ENCODE measurements around the gene TMEM92.

The TMEM92 gene

DNA sequence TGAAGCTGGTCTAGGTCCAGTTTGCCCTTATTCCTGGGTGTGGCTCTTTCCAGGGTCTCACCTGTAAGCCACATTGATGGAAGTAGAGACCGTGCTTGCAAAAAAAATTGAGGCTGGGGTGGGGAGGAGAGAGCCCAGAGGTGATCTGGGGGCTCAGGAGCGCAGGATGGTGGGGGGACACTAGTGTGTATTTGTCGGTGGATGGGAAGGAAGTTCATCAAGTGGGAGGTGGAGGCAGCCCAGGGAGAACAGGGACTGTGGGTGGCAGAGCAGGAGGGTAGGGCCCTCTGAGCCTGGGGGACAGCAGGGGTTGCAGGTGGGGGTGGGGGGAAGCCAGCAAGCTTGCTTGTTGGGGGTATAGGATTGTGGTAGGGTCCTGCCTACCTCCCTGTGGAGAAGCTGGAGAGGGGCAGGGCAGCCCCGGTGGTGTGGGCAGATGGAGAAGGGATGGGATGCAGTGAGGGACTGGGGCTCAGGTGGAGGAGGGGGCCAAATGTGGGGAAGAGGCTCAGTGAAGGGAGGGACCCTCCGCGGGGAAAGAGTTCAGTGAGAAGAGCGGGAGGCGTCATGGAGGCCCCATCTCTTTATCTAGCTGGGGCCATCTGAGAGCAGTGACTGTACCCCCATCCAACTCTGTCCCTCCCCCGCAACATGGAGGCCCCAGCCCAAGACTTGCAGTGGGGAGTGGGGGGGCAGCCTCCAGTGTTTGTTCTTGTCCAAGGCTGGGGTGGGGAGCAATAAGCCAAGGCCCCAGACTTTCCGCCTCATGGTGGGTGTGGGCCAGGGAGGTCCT is 17.2 kb upstream of the TMEM92 start:
- Histone ChIP-seq H3K27me3 (ENCODE audit: low read depth, low read length) (no peaks in the 10 kb centered on the region; the same call in 1 of the 2 replicates), H3K4me3 (ENCODE audit: low read length) (no peak overlapping the region), H3K4me2 (ENCODE audit: low read length) (no peak overlapping the region), H3K4me1 (ENCODE audit: low read length) (no peaks in the 10 kb centered on the region), H3K27ac (ENCODE audit: low read length) (no peak overlapping the region), H3K9me3 (ENCODE audit: insufficient read depth, low read length) (no peaks in the 10 kb centered on the region), H3K79me2 (ENCODE audit: low read length) (no peaks in the 10 kb centered on the region), H2AFZ (ENCODE audit: low read depth, low read length) (no peak overlapping the region), H3K36me3 (replicated peaks; ENCODE audit: low read depth, low read length) (no peaks in the 10 kb centered on the region), H4K20me1 (ENCODE audit: insufficient read depth, low read length) (no peaks in the 10 kb centered on the region), H3K9ac (ENCODE audit: low read length) (no peak overlapping the region)
- TF ChIP-seq, protein P1, sequence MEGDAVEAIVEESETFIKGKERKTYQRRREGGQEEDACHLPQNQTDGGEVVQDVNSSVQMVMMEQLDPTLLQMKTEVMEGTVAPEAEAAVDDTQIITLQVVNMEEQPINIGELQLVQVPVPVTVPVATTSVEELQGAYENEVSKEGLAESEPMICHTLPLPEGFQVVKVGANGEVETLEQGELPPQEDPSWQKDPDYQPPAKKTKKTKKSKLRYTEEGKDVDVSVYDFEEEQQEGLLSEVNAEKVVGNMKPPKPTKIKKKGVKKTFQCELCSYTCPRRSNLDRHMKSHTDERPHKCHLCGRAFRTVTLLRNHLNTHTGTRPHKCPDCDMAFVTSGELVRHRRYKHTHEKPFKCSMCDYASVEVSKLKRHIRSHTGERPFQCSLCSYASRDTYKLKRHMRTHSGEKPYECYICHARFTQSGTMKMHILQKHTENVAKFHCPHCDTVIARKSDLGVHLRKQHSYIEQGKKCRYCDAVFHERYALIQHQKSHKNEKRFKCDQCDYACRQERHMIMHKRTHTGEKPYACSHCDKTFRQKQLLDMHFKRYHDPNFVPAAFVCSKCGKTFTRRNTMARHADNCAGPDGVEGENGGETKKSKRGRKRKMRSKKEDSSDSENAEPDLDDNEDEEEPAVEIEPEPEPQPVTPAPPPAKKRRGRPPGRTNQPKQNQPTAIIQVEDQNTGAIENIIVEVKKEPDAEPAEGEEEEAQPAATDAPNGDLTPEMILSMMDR (IDR thresholded peaks at IDR 0.05; ENCODE audit: low read depth, low read length): no peak
- TF ChIP-seq EZH2phosphoT487 (IDR thresholded peaks at IDR 0.05; ENCODE audit: low read depth): no peak

DNA sequence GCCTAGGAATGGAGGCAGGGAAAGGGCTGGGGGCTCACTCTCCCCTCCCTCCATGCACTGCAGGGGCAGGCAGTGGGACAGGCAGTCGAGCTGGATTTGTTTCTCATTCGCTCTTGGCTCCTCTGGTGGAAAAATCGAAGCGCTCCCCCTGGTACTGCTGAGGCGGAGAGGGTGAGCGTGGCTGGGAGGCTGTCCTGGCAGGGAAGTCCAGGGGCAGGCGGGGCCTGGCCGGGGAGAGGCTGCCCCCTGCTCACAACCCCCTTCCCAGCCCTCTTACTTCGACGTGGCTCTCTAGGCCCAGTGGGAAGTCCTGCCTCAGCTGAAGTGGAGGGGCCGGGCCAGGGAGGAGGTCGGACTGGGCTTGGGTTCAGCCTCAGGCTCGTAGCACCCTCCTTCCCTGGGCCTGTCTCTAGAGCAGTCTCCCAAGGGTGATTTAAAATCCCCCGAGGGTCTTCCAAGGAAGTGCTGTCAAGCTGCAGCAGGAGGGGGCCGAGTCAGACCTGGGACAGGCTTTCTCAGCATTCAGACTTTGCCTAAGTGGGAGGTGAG is 16.5 kb upstream of the TMEM92 start:
- Histone ChIP-seq H3K36me3 (replicated peaks; ENCODE audit: low read depth, low read length) (no peaks in the 10 kb centered on the region), H3K9me3 (ENCODE audit: insufficient read depth, low read length) (no peaks in the 10 kb centered on the region), H3K4me1 (ENCODE audit: low read length) (no peaks in the 10 kb centered on the region), H3K4me3 (ENCODE audit: low read length) (no peak overlapping the region), H3K79me2 (ENCODE audit: low read length) (no peaks in the 10 kb centered on the region), H3K9ac (ENCODE audit: low read length) (no peak overlapping the region), H3K4me2 (ENCODE audit: low read length) (no peak overlapping the region), H3K27me3 (ENCODE audit: low read depth, low read length) (no peaks in the 10 kb centered on the region; the same call in 1 of the 2 replicates), H4K20me1 (ENCODE audit: insufficient read depth, low read length) (no peaks in the 10 kb centered on the region), H3K27ac (ENCODE audit: low read length) (no peak overlapping the region), H2AFZ (ENCODE audit: low read depth, low read length) (no peak overlapping the region)
- TF ChIP-seq EZH2phosphoT487 (IDR thresholded peaks at IDR 0.05; ENCODE audit: low read depth): no peak
- TF ChIP-seq, protein P1 (IDR thresholded peaks at IDR 0.05; ENCODE audit: low read depth, low read length): no peak

- Histone ChIP-seq H3K36me3 (replicated peaks; ENCODE audit: low read depth, low read length) (no peaks in the 10 kb centered on the region), H3K4me3 (ENCODE audit: low read length) (no peak overlapping the region), H2AFZ (ENCODE audit: low read depth, low read length) (no peak overlapping the region), H3K4me2 (ENCODE audit: low read length) (no peak overlapping the region), H3K9me3 (ENCODE audit: insufficient read depth, low read length) (no peaks in the 10 kb centered on the region), H3K79me2 (ENCODE audit: low read length) (no peaks in the 10 kb centered on the region), H3K27me3 (ENCODE audit: low read depth, low read length) (no peaks in the 10 kb centered on the region; the same call in none of the 2 replicates), H3K9ac (ENCODE audit: low read length) (no peak overlapping the region), H3K27ac (ENCODE audit: low read length) (no peak overlapping the region), H3K4me1 (ENCODE audit: low read length) (no peaks in the 10 kb centered on the region), H4K20me1 (ENCODE audit: insufficient read depth, low read length) (no peaks in the 10 kb centered on the region)
- TF ChIP-seq, protein P1 (IDR thresholded peaks at IDR 0.05; ENCODE audit: low read depth, low read length): no peak
- no peak for TF ChIP-seq EZH2phosphoT487 (IDR thresholded peaks at IDR 0.05; ENCODE audit: low read depth)
Observed at GRCh38 chr17:50258647-50259476, 15.4 kb upstream of the TMEM92 start.

Data from OCI-LY3 (cell line).